Uterus (tissue), 2 donors: Measurements from ENCODE around the gene STRADA.

Experiments used
- CTCF ChIP-seq, 4 experiments: fragments of 200-600 bp in 2 of 4; fragments of 450-650 bp in 2 of 4; sonication (generic) in 2 of 4; IDR thresholded peaks; one replicate each; pipeline ENCODE4 v1.5.1; 2016 to 2019; ENCODE audit warnings: antibody characterized with exemption in 4 of 4, mild to moderate bottlenecking in 2 of 4, moderate library complexity in 1 of 4
- POLR2A ChIP-seq, 2 donors: fragments of 450-650 bp; IDR thresholded peaks; one replicate each; pipeline ENCODE4 v1.6.1; 2016; ENCODE audit warnings: antibody characterized with exemption in 2 of 2, mild to moderate bottlenecking in 1 of 2, moderate library complexity in 1 of 2

GRCh38 chr17:63675231-63675606 lies 66.4 kb downstream of the STRADA start:
- TF ChIP-seq POLR2A (IDR thresholded peaks at IDR 0.05) (no peak), CTCF (IDR thresholded peaks at IDR 0.05) (no peak)
